ENCODE results near the gene PPIG.
"Not testable (repeated sequence)": the region's sequence is repeated elsewhere in the genome, so short reads cannot be mapped to it uniquely, and the experiment has no call there.

PPIG gene

DNA sequence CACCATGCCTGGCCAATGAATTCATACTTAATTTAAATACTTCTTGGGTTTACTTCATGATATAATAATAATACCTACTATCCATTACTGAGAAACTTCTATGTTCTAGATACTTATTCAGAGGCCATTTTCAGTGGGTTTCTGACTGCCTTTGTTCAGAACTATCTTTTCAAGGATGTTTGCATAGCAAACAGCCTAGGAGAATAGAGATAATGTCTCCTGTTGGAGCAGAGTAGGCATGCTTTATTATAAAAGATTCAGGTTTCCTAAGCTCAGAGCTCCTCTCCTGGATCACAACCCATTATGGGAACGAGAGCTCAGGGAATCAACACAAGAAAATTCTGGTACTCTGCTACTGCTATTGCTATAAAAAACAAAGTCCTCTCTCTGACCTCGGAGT lies 21.6 kb upstream of the PPIG start:
- H3K4me3 ChIP-seq (ENCODE audit: low read depth, low read length): no peak overlapping the region
- no peak for TF ChIP-seq MYC (IDR thresholded peaks at IDR 0.05; ENCODE audit: low read depth, low read length)
- TF ChIP-seq POLR2A (IDR thresholded peaks at IDR 0.05; ENCODE audit: extremely low read depth, insufficient read length): no peak
- TF ChIP-seq, protein P1, sequence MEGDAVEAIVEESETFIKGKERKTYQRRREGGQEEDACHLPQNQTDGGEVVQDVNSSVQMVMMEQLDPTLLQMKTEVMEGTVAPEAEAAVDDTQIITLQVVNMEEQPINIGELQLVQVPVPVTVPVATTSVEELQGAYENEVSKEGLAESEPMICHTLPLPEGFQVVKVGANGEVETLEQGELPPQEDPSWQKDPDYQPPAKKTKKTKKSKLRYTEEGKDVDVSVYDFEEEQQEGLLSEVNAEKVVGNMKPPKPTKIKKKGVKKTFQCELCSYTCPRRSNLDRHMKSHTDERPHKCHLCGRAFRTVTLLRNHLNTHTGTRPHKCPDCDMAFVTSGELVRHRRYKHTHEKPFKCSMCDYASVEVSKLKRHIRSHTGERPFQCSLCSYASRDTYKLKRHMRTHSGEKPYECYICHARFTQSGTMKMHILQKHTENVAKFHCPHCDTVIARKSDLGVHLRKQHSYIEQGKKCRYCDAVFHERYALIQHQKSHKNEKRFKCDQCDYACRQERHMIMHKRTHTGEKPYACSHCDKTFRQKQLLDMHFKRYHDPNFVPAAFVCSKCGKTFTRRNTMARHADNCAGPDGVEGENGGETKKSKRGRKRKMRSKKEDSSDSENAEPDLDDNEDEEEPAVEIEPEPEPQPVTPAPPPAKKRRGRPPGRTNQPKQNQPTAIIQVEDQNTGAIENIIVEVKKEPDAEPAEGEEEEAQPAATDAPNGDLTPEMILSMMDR (IDR thresholded peaks at IDR 0.05; ENCODE audit: low read depth, low read length): no peak
- TF ChIP-seq, protein P2, sequence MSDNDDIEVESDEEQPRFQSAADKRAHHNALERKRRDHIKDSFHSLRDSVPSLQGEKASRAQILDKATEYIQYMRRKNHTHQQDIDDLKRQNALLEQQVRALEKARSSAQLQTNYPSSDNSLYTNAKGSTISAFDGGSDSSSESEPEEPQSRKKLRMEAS (IDR thresholded peaks at IDR 0.05; ENCODE audit: low read depth, low read length): no peak
- DNase-seq (ENCODE audit: low read depth): no peak

DNA sequence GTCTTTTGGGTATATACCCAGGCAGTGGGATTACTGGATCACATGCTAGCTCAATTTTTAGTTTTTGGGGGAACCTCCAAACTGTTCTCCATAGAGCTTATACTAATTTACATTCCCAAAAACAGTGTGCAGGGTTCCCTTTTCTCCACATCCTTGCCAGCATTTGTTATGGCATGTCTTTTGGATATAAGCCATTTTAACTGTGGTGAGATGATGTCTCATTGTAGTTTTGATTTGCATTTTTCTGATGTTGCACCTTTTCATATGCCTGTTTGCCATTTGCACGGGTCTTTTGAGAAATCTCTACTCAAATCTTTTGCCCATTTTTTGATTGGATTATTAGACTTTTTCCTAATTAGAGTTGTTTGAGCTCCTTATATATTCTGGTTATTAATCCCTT lies 18.5 kb upstream of the PPIG start:
- H3K4me3 ChIP-seq (ENCODE audit: low read depth, low read length): no peak overlapping the region
- DNase-seq (ENCODE audit: low read depth): no peak
- TF ChIP-seq, protein P2 (IDR thresholded peaks at IDR 0.05; ENCODE audit: low read depth, low read length): no peak
- TF ChIP-seq MYC (IDR thresholded peaks at IDR 0.05; ENCODE audit: low read depth, low read length) (no peak), POLR2A (IDR thresholded peaks at IDR 0.05; ENCODE audit: extremely low read depth, insufficient read length) (no peak)
- TF ChIP-seq, protein P1 (IDR thresholded peaks at IDR 0.05; ENCODE audit: low read depth, low read length): no peak

DNA sequence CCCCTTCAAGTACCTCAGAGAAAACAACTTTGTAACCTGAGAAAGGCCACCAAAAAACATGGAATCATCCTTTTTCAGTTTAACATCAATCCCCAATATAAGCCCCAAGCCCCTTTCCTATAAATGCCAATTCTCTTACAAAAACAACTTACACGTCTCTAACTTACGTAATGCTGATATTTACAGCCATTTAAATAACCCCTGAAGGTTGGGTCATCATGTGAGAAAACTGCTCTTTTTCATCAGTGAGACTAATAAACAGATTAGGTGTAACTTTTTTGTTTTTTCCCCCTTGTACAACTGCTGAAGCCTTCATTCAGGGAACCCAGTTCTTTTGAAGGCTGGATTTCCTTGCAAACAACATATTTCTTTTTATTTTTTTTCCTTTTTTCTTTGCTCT lies 14.2 kb upstream of the PPIG start:
- TF ChIP-seq, protein P1 (IDR thresholded peaks at IDR 0.05; ENCODE audit: low read depth, low read length): no peak
- no peak for TF ChIP-seq POLR2A (IDR thresholded peaks at IDR 0.05; ENCODE audit: extremely low read depth, insufficient read length)
- TF ChIP-seq, protein P2 (IDR thresholded peaks at IDR 0.05; ENCODE audit: low read depth, low read length): no peak
- TF ChIP-seq MYC (IDR thresholded peaks at IDR 0.05; ENCODE audit: low read depth, low read length): no peak
- peak overlapping the region; percentile 25 for H3K4me3 ChIP-seq (ENCODE audit: low read depth, low read length)

DNA sequence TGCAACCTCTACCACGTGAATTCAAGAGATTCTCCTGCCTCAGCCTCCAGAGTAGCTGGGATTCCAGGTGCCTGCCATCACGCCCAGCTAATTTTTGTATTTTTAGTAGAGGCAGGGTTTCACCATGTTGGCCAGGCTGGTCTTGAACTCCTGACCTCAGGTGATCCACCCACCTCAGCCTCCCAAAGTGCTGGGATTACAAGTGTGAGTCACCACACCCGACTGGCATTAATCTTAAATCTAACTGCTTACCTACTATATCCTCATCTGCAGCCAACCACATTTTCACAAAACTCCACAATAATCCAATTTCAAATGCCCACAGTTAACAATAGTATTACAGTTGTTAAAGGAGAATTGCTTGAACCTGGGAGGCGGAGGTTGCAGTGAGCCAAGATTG lies 13.4 kb upstream of the PPIG start:
- DNase-seq (ENCODE audit: low read depth): not testable (repeated sequence)
- H3K4me3 ChIP-seq (ENCODE audit: low read depth, low read length): peak overlapping the region; percentile 25

More for the DNA sequence above, 14.2 kb upstream of the PPIG start:
- no peak for DNase-seq (ENCODE audit: low read depth)

DNA sequence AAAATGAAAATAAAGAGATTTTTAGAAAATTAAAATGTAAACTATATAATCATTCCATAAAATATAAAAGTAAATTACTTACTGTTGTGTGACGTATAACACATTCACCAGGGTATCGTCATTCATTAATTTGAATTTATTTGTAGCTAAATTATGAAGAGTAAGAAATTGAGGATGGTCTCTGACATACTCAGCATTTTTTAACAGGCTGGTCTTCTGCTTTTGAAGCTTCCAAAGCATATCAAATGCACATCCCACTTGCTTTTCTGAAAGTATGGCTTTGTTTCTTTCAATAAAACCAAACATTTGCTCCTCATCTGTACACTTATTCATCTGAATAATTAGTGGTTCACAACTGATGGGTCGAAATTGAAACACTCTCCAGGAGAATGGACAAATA lies 12.6 kb upstream of the PPIG start:
- TF ChIP-seq, protein P1 (IDR thresholded peaks at IDR 0.05; ENCODE audit: low read depth, low read length): no peak
- TF ChIP-seq POLR2A (IDR thresholded peaks at IDR 0.05; ENCODE audit: extremely low read depth, insufficient read length) (no peak), MYC (IDR thresholded peaks at IDR 0.05; ENCODE audit: low read depth, low read length) (no peak)
- TF ChIP-seq, protein P2 (IDR thresholded peaks at IDR 0.05; ENCODE audit: low read depth, low read length): no peak
- H3K4me3 ChIP-seq (ENCODE audit: low read depth, low read length): peak overlapping the region; percentile 96
- no peak for DNase-seq (ENCODE audit: low read depth)

DNA sequence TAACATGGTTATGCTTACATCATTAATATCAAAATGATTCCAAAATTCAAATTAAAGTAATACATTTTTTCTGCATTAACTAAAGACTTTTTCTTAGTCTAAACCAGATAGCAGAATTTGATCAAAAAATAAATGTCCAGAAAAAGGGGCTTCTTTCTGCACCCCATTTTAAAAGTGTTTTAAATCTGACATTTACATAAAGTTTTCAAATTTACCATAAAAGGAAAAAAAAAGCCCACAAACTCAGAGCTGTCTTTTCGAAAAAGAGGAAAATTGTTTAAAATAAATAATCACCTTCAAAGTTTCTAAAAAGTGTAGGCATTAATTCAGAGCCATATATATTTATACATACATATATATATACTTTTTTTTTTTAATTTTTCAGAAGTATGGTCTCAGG lies 12.0 kb upstream of the PPIG start:
- TF ChIP-seq, protein P1 (IDR thresholded peaks at IDR 0.05; ENCODE audit: low read depth, low read length): no peak
- TF ChIP-seq, protein P2 (IDR thresholded peaks at IDR 0.05; ENCODE audit: low read depth, low read length): no peak
- no peak for TF ChIP-seq MYC (IDR thresholded peaks at IDR 0.05; ENCODE audit: low read depth, low read length)
- TF ChIP-seq POLR2A (IDR thresholded peaks at IDR 0.05; ENCODE audit: extremely low read depth, insufficient read length): no peak

More for the DNA sequence above, 12.0 kb upstream of the PPIG start:
- DNase-seq (ENCODE audit: low read depth): no peak
- peak overlapping the region; percentile 96 for H3K4me3 ChIP-seq (ENCODE audit: low read depth, low read length)

Data from NB4 (cell line).